HFFc6 (cell line): ENCODE measurements around the gene GSDME. TPM values are rescaled to one million over a fixed set of nuclear protein-coding genes. Genes with fewer than 3 reads are reported as not detected.
A peak's percentile ranks its signal among the peaks of the same experiment; 100 is the strongest.

ENCODE experiments used
- DNase-seq: peaks from one replicate; pipeline ENCODE4 v3.0.0-alpha.2; 2018
- H3K27ac Mint-ChIP-seq: 2 replicates; pipeline ENCODE4 v1.8.0; 2020; ENCODE audit warnings: mild to moderate bottlenecking, mixed read lengths
- H3K27me3 Mint-ChIP-seq: 2 replicates; pipeline ENCODE4 v1.8.0; 2021; ENCODE audit warnings: mild to moderate bottlenecking, moderate library complexity, mixed read lengths; ENCODE audit not compliant: insufficient read depth
- H3K36me3 Mint-ChIP-seq: 2 replicates; pipeline ENCODE4 v1.8.0; 2021; ENCODE audit warnings: low read depth, mixed read lengths
- H3K4me1 Mint-ChIP-seq: 2 replicates; pipeline ENCODE4 v1.8.0; 2020; ENCODE audit warnings: low read depth, mixed read lengths
- H3K4me3 Mint-ChIP-seq: 2 replicates; pipeline ENCODE4 v1.8.0; 2020; ENCODE audit warnings: mild to moderate bottlenecking, moderate library complexity, mixed read lengths
- H3K9me3 Mint-ChIP-seq: 2 replicates; pipeline ENCODE4 v1.8.0; 2020; ENCODE audit warnings: mild to moderate bottlenecking, mixed read lengths
- total RNA-seq, 6 experiments: library from RNA; stranded (reverse); fragmentation: NEBNext Ultra II Directional; extraction: Animal tissue kit (Norgen Biotek cat#: 25700); gene quantifications; 2 replicates in 1 of 6; 3 replicates in 5 of 6; pipeline ENCODE4 v1.2.3, GENCODE V29; 2021
- TF ChIP-seq, protein P1 (sequence below): fragments of 200-600 bp; sonication (generic); IDR thresholded peaks from 2 replicates; pipeline ENCODE4 v1.5.0; 2021; ENCODE audit warnings: antibody characterized with exemption, mild to moderate bottlenecking

The GSDME gene
- total RNA-seq, 6 experiments from 2014 or later: 37.1 to 49.8 (median 42.8) TPM

DNA sequence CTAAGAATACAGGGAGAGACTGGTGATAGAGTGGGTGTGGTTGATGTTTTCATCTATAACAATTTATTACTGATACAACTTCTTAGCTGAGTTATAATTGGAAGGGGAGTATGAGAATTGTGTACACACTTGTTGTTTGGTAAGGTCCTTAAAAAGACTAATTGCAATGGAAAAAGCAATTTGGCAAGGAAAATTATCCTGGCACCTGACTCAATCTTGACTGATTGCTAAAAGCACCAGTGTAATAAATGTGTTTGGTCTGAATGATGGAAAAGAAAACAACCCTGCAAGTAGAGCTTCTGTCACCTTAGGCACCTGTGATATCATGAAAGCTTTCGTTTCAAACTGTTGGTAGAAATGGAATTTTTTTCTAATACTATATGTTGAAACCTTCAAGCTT, 6.7 kb upstream of the GSDME start:
- Mint-ChIP-seq H3K27ac (no peak overlapping the region), H3K4me3 (no peak overlapping the region), H3K27me3 (no peaks in the 10 kb centered on the region), H3K4me1 (peaks cover 4% of the 10 kb centered on the region), H3K36me3 (no peaks in the 10 kb centered on the region), H3K9me3 (no peaks in the 10 kb centered on the region)
- DNase-seq: no peak
- TF ChIP-seq, protein P1, sequence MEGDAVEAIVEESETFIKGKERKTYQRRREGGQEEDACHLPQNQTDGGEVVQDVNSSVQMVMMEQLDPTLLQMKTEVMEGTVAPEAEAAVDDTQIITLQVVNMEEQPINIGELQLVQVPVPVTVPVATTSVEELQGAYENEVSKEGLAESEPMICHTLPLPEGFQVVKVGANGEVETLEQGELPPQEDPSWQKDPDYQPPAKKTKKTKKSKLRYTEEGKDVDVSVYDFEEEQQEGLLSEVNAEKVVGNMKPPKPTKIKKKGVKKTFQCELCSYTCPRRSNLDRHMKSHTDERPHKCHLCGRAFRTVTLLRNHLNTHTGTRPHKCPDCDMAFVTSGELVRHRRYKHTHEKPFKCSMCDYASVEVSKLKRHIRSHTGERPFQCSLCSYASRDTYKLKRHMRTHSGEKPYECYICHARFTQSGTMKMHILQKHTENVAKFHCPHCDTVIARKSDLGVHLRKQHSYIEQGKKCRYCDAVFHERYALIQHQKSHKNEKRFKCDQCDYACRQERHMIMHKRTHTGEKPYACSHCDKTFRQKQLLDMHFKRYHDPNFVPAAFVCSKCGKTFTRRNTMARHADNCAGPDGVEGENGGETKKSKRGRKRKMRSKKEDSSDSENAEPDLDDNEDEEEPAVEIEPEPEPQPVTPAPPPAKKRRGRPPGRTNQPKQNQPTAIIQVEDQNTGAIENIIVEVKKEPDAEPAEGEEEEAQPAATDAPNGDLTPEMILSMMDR: no peak

- no peak for DNase-seq
- H3K4me3 Mint-ChIP-seq: no peak overlapping the region
- TF ChIP-seq, protein P1: no peak
Measured at GRCh38 chr7:24763303-24763901, 6.1 kb upstream of the GSDME start.

GRCh38 chr7:24762771-24763170, 5.5 kb upstream of the GSDME start:
- Mint-ChIP-seq H3K27me3 (peaks cover 3% of the 10 kb centered on the region; the same call in 1 of the 2 replicates), H3K4me3 (no peak overlapping the region), H3K4me1 (peaks cover 16% of the 10 kb centered on the region), H3K9me3 (no peaks in the 10 kb centered on the region), H3K36me3 (no peaks in the 10 kb centered on the region), H3K27ac (no peak overlapping the region)
- TF ChIP-seq, protein P1: no peak
- no peak for DNase-seq

More at GRCh38 chr7:24763303-24763901, 6.1 kb upstream of the GSDME start:
- Mint-ChIP-seq H3K27ac (no peak overlapping the region), H3K9me3 (no peaks in the 10 kb centered on the region), H3K27me3 (no peaks in the 10 kb centered on the region), H3K36me3 (no peaks in the 10 kb centered on the region), H3K4me1 (peaks cover 10% of the 10 kb centered on the region)

GRCh38 chr7:24760968-24761367, 3.7 kb upstream of the GSDME start:
- no peak overlapping the region for H3K4me3 Mint-ChIP-seq
- no peak overlapping the region for H3K27ac Mint-ChIP-seq
- H3K27me3 Mint-ChIP-seq: peaks cover 3% of the 10 kb centered on the region

GRCh38 chr7:24756545-24757352, 515 bp downstream of the GSDME start:
- TF ChIP-seq, protein P1: no peak
- H3K36me3 Mint-ChIP-seq: peaks cover 5% of the 10 kb centered on the region; the same call in 1 of the 2 replicates
- no peaks in the 10 kb centered on the region for H3K9me3 Mint-ChIP-seq
- H3K4me1 Mint-ChIP-seq: peaks cover 60% of the 10 kb centered on the region
- H3K4me3 Mint-ChIP-seq: peak overlapping the region; percentile 92
- peak; percentile 36 for DNase-seq
- H3K27me3 Mint-ChIP-seq: peaks cover 3% of the 10 kb centered on the region
- peak overlapping the region; percentile 93 for H3K27ac Mint-ChIP-seq

More at GRCh38 chr7:24760968-24761367, 3.7 kb upstream of the GSDME start:
- Mint-ChIP-seq H3K4me1 (peaks cover 24% of the 10 kb centered on the region), H3K36me3 (no peaks in the 10 kb centered on the region), H3K9me3 (no peaks in the 10 kb centered on the region)
- TF ChIP-seq, protein P1: no peak
- no peak for DNase-seq
